HepG2 (cell line): ENCODE data around the gene RGS19. TPM values are rescaled to one million over a fixed set of nuclear protein-coding genes. Genes with fewer than 3 reads are reported as not detected.

Experiments
- ELF1 ChIP-seq: sonication (generic); formaldehyde crosslinking; IDR thresholded peaks from 2 replicates; pipeline ENCODE4 v1.4.0; 2020; ENCODE audit warnings: missing genetic modification reagents
- LRRFIP1 ChIP-seq: sonication (generic); formaldehyde crosslinking; conservative IDR thresholded peaks from 2 replicates; pipeline ENCODE4 v1.4.0; 2020; ENCODE audit warnings: missing genetic modification reagents
- ZKSCAN1 ChIP-seq: fragments of 150-350 bp; IDR thresholded peaks from 2 replicates; pipeline ENCODE4 v1.6.1; 2014; ENCODE audit warnings: low read length
- ZMYM3 ChIP-seq: sonication (generic); formaldehyde crosslinking; IDR thresholded peaks from 2 replicates; pipeline ENCODE4 v1.5.1; 2020; ENCODE audit warnings: mild to moderate bottlenecking, missing genetic modification reagents
- ZNF225 ChIP-seq: sonication (generic); formaldehyde crosslinking; IDR thresholded peaks from 2 replicates; pipeline ENCODE4 v1.4.0; 2020; ENCODE audit warnings: mild to moderate bottlenecking, missing genetic modification reagents
- ZNF503 ChIP-seq: sonication (generic); formaldehyde crosslinking; IDR thresholded peaks from 2 replicates; pipeline ENCODE4 v1.4.0; 2020; ENCODE audit warnings: missing genetic modification reagents
- ZNF558 ChIP-seq: sonication (generic); formaldehyde crosslinking; IDR thresholded peaks from 2 replicates; pipeline ENCODE4 v1.9.0; 2022; ENCODE audit warnings: mild to moderate bottlenecking, missing genetic modification reagents, borderline replicate concordance
- ZNF646 ChIP-seq: sonication (generic); formaldehyde crosslinking; IDR thresholded peaks from 2 replicates; pipeline ENCODE4 v1.9.0; 2021; ENCODE audit warnings: mild to moderate bottlenecking, missing genetic modification reagents
- ZNF691 ChIP-seq: sonication (generic); formaldehyde crosslinking; IDR thresholded peaks from 2 replicates; pipeline ENCODE4 v1.4.0; 2020; ENCODE audit warnings: missing genetic modification reagents, low read depth, mild to moderate bottlenecking, borderline replicate concordance
- polyA plus RNA-seq, 8 experiments: library from polyadenylated mRNA; depleted of rRNA in 3 of 8; stranded (reverse) in 7 of 8; unstranded in 1 of 8; fragments of >200 nt; fragmentation: Illumina TruSeq in 4 of 8; extraction: Trizol in 4 of 8; gene quantifications; 2 replicates each; pipeline versions ENCODE4 v1.2.1 to v1.2.3, GENCODE V29; 2011 to 2016; ENCODE audit warnings: low read depth in 4 of 8, missing spikeins in 1 of 8, mixed read lengths in 1 of 8; ENCODE audit not compliant: insufficient read depth in 1 of 8
- total RNA-seq, 5 experiments: library from RNA; depleted of rRNA; stranded (reverse); fragments of >200 nt; fragmentation: Illumina TruSeq; extraction: Trizol; gene quantifications; 2 replicates each; pipeline ENCODE4 v1.2.3, GENCODE V29; 2016; ENCODE audit warnings: low read depth in 1 of 5

Gene RGS19
- total and polyA plus RNA-seq, 2 of the 13 experiments (the other 11 are each of a cell fraction or from before 2014, with no cell fraction given) = 10.7 to 11.9 TPM

- no peak for TF ChIP-seq LRRFIP1
- TF ChIP-seq ELF1 (CRISPR knock-in tag) = no peak
- no peak for TF ChIP-seq ZNF558
- TF ChIP-seq ZMYM3 (CRISPR knock-in tag) = no peak
- TF ChIP-seq ZNF225 (CRISPR knock-in tag) = peak; percentile 18; the same call in 1 of the 2 replicates
- TF ChIP-seq ZNF691 = peak; percentile 3; the same call in 1 of the 2 replicates
- no peak for TF ChIP-seq ZNF503 (CRISPR knock-in tag)
- TF ChIP-seq ZKSCAN1 = no peak
- peak; percentile 80; the same call in 1 of the 2 replicates for TF ChIP-seq ZNF646 (CRISPR knock-in tag)
These were observed 13.1 kb upstream of the RGS19 start (continued) for GRCh38 chr20:64092258-64093012.
